IMR-90 (cell line): ENCODE measurements around the gene DPP10. TPM values are rescaled to one million over a fixed set of nuclear protein-coding genes. Genes with fewer than 3 reads are reported as not detected.

Experiments used
- ATAC-seq: fragments of 200-7000 bp; cut with Tn5 transposase; 2 replicates; pipeline ENCODE4 v1.9.1; 2020; ENCODE audit warnings: low read depth, mild to moderate bottlenecking, moderate library complexity
- BruUV-seq: library from RNA; stranded (reverse); fragments of 400-500 nt; replicated peaks from 2 replicates; lab custom pipeline; 2021; lab: Mats Ljungman, UMichigan
- CTCF ChIA-PET: fragments of 300-600 bp; formaldehyde crosslinking; extraction: SDS; loops from one replicate; lab custom pipeline; 2021; ENCODE audit warnings: antibody characterized with exemption; lab: Yijun Ruan, JAX
- POLR2A ChIA-PET: fragments of 300-600 bp; sonication (Branson Sonifier 250); formaldehyde crosslinking; loops from one replicate; lab custom pipeline; 2022; ENCODE audit warnings: antibody characterized with exemption; ENCODE audit not compliant: unreplicated experiment; lab: Charles Lee
- DNase-seq: peaks from one replicate; pipeline ENCODE4 v3.0.0; 2013
- H2AFZ ChIP-seq: replicated peaks from 2 replicates; pipeline ENCODE3; 2013; ENCODE audit warnings: low read length, mild to moderate bottlenecking; ENCODE audit not compliant: poor library complexity
- H2AK5ac ChIP-seq: 2 replicates; pipeline ENCODE4 v1.6.1; 2013; ENCODE audit warnings: low read depth, low read length, inconsistent platforms
- H2AK9ac ChIP-seq: replicated peaks from 2 replicates; pipeline ENCODE3; 2013; ENCODE audit warnings: mild to moderate bottlenecking, low read depth, low read length, moderate library complexity; ENCODE audit not compliant: poor library complexity
- H2BK120ac ChIP-seq: 2 replicates; pipeline ENCODE4 v1.6.1; 2013; ENCODE audit warnings: low read depth, low read length, inconsistent platforms
- H2BK15ac ChIP-seq: 3 replicates; pipeline ENCODE4 v1.6.1; 2013; ENCODE audit warnings: low read depth, low read length, inconsistent platforms
- H2BK20ac ChIP-seq: 2 replicates; pipeline ENCODE4 v1.6.1; 2013; ENCODE audit warnings: low read depth, mild to moderate bottlenecking, inconsistent platforms, low read length, moderate library complexity
- H2BK5ac ChIP-seq: 2 replicates; pipeline ENCODE4 v1.6.1; 2013; ENCODE audit warnings: mild to moderate bottlenecking, low read depth, low read length, inconsistent platforms; ENCODE audit not compliant: poor library complexity, severe bottlenecking
- H3K14ac ChIP-seq: replicated peaks from 2 replicates; pipeline ENCODE4 v1.6.1; 2013; ENCODE audit warnings: low read depth, low read length, inconsistent platforms
- H3K18ac ChIP-seq: 2 replicates; pipeline ENCODE4 v1.6.1; 2013; ENCODE audit warnings: low read depth, low read length, control low read depth
- H3K23ac ChIP-seq: 2 replicates; pipeline ENCODE4 v1.6.1; 2013; ENCODE audit warnings: low read depth, low read length, inconsistent platforms
- H3K27ac ChIP-seq: 2 replicates; pipeline ENCODE4 v1.5.1; 2013; ENCODE audit warnings: mild to moderate bottlenecking, control low read depth, low read length; ENCODE audit not compliant: insufficient read depth
- H3K27me3 ChIP-seq: 2 replicates; pipeline ENCODE4 v1.6.1; 2013; ENCODE audit warnings: low read length; ENCODE audit not compliant: control insufficient read depth, insufficient read depth
- H3K36me3 ChIP-seq: 2 replicates; pipeline ENCODE4 v1.6.1; 2013; ENCODE audit warnings: low read length, mixed read lengths; ENCODE audit not compliant: control insufficient read depth, insufficient read depth
- H3K4ac ChIP-seq: 2 replicates; pipeline ENCODE4 v1.6.1; 2013; ENCODE audit warnings: low read depth, low read length, inconsistent platforms
- H3K4me1 ChIP-seq: 2 replicates; pipeline ENCODE4 v1.6.1; 2013; ENCODE audit warnings: low read length, mixed read lengths; ENCODE audit not compliant: control insufficient read depth, insufficient read depth
- H3K4me2 ChIP-seq: 2 replicates; pipeline ENCODE4 v1.6.1; 2013; ENCODE audit warnings: low read depth, mild to moderate bottlenecking, control low read depth, low read length, moderate library complexity
- H3K4me3 ChIP-seq: 2 replicates; pipeline ENCODE4 v1.5.1; 2013; ENCODE audit warnings: low read depth, mild to moderate bottlenecking, control low read depth, low read length, moderate library complexity; ENCODE audit not compliant: insufficient read depth
- H3K56ac ChIP-seq: 2 replicates; pipeline ENCODE4 v1.6.1; 2013; ENCODE audit warnings: low read length, inconsistent platforms; ENCODE audit not compliant: insufficient read depth; ENCODE audit errors: extremely low read depth
- H3K79me1 ChIP-seq, 2 experiments: 2 replicates each; pipeline ENCODE4 v1.6.1; 2013; ENCODE audit warnings: low read length in 2 of 2, inconsistent platforms in 1 of 2, low read depth in 1 of 2
- H3K9ac ChIP-seq: 2 replicates; pipeline ENCODE4 v1.6.1; 2013; ENCODE audit warnings: low read depth, low read length, control low read depth
- H3K9me1 ChIP-seq: 2 replicates; pipeline ENCODE4 v1.6.1; 2013; ENCODE audit warnings: low read length, inconsistent platforms; ENCODE audit not compliant: insufficient read depth
- H3K9me3 ChIP-seq: 2 replicates; pipeline ENCODE4 v1.6.1; 2013; ENCODE audit warnings: low read length; ENCODE audit not compliant: control insufficient read depth, insufficient read depth
- H4K20me1 ChIP-seq: 2 replicates; pipeline ENCODE4 v1.6.1; 2013; ENCODE audit warnings: low read length, inconsistent platforms; ENCODE audit not compliant: insufficient read depth
- H4K5ac ChIP-seq: 2 replicates; pipeline ENCODE4 v1.6.1; 2013; ENCODE audit warnings: mild to moderate bottlenecking, low read depth, low read length, control low read depth
- H4K8ac ChIP-seq, 2 experiments: 2 replicates each; pipeline ENCODE4 v1.6.1; 2013; ENCODE audit warnings: low read depth in 2 of 2, low read length in 2 of 2, control low read depth in 1 of 2, inconsistent platforms in 1 of 2
- H4K91ac ChIP-seq: 2 replicates; pipeline ENCODE4 v1.6.1; 2013; ENCODE audit warnings: low read depth, low read length, inconsistent platforms; ENCODE audit not compliant: insufficient read depth
- BHLHE40 ChIP-seq: fragments of 150-350 bp; IDR thresholded peaks from 2 replicates; pipeline ENCODE4 v1.6.1; 2016; ENCODE audit warnings: mild to moderate bottlenecking, low read depth, low read length
- CEBPB ChIP-seq: IDR thresholded peaks from 2 replicates; pipeline ENCODE4 v1.6.1; 2012; ENCODE audit warnings: low read depth, low read length, improper control_type of control experiment
- CHD1 ChIP-seq: IDR thresholded peaks from 2 replicates; pipeline ENCODE4 v1.6.1; 2012; ENCODE audit warnings: low read depth, low read length, improper control_type of control experiment
- FOS ChIP-seq: fragments of 150-350 bp; IDR thresholded peaks from 2 replicates; pipeline ENCODE4 v1.6.1; 2016; ENCODE audit warnings: low read depth, low read length
- MAFK ChIP-seq: IDR thresholded peaks from 2 replicates; pipeline ENCODE4 v1.6.1; 2012; ENCODE audit warnings: low read depth, low read length, improper control_type of control experiment
- MAZ ChIP-seq: IDR thresholded peaks from 2 replicates; pipeline ENCODE4 v1.6.1; 2012; ENCODE audit warnings: low read depth, mild to moderate bottlenecking, low read length, improper control_type of control experiment, moderate library complexity, borderline replicate concordance
- MXI1 ChIP-seq: IDR thresholded peaks from 2 replicates; pipeline ENCODE4 v1.6.1; 2012; ENCODE audit warnings: low read depth, mild to moderate bottlenecking, low read length, moderate library complexity, borderline replicate concordance
- NFE2L2 ChIP-seq: fragments of 150-350 bp; IDR thresholded peaks from 2 replicates; pipeline ENCODE4 v1.6.1; 2016; ENCODE audit warnings: low read depth, mild to moderate bottlenecking, low read length
- POLR2A ChIP-seq: IDR thresholded peaks from 2 replicates; pipeline ENCODE4 v1.6.1; 2012; ENCODE audit warnings: mild to moderate bottlenecking, low read depth, low read length
- RAD21 ChIP-seq: IDR thresholded peaks from 2 replicates; pipeline ENCODE4 v1.6.1; 2012; ENCODE audit warnings: low read length, improper control_type of control experiment
- RCOR1 ChIP-seq: IDR thresholded peaks from 2 replicates; pipeline ENCODE4 v1.6.1; 2012; ENCODE audit warnings: mild to moderate bottlenecking, low read length, improper control_type of control experiment; ENCODE audit not compliant: insufficient replicate concordance
- RFX5 ChIP-seq: IDR thresholded peaks from 2 replicates; pipeline ENCODE4 v1.8.0; 2012; ENCODE audit warnings: low read depth, mild to moderate bottlenecking, low read length, moderate library complexity
- SMC3 ChIP-seq: fragments of 150-350 bp; IDR thresholded peaks from 2 replicates; pipeline ENCODE4 v1.6.1; 2016; ENCODE audit warnings: low read depth, mild to moderate bottlenecking, antibody characterized with exemption, low read length, moderate library complexity
- WGBS, 2 experiments: methylation state at CpG; one replicate each; pipeline versions ENCODE4 v1.1.5 to v1.1.7; 2013; ENCODE audit warnings: missing lambda C conversion rate in 2 of 2; ENCODE audit not compliant: insufficient read length in 1 of 2; ENCODE audit errors: extremely low coverage in 2 of 2; 5-methylcytosine and 5-hydroxymethylcytosine counted together
- dilution Hi-C: fragments of 300-500 bp; cut with HindIII; formaldehyde crosslinking; loops from one replicate; pipeline ENCODE4 v1.14.3; 2018; ENCODE audit warnings: low sequenced_read_pairs; ENCODE audit not compliant: unreplicated experiment
- in situ Hi-C: fragments of 300-500 bp; cut with MboI; formaldehyde crosslinking; loops from 3 replicates; pipeline ENCODE4 v1.14.3; 2019; ENCODE audit warnings: low sequenced_read_pairs, inconsistent platforms, mixed read lengths
- intact Hi-C: fragments of 100-400 bp; cut with micrococcal nuclease; formaldehyde crosslinking; loops from 2 replicates; pipeline ENCODE4 v1.10.0; 2022
- polyA plus RNA-seq, 3 experiments: library from polyadenylated mRNA; depleted of rRNA; stranded (reverse); fragments of >200 nt; gene quantifications; 2 replicates each; pipeline ENCODE4 v1.2.3, GENCODE V29; 2012; ENCODE audit warnings: low replicate concordance in 1 of 3
- total RNA-seq: library from RNA; depleted of rRNA; stranded (reverse); fragments of >200 nt; gene quantifications from 2 replicates; pipeline ENCODE4 v1.2.3, GENCODE V29; 2012
- TF ChIP-seq, protein P1 (sequence below): fragments of 150-350 bp; IDR thresholded peaks from 2 replicates; pipeline ENCODE4 v1.6.1; 2016; ENCODE audit warnings: low read depth, mild to moderate bottlenecking, low read length, moderate library complexity, borderline replicate concordance
- TF ChIP-seq, protein P2 (sequence below): fragments of 150-350 bp; IDR thresholded peaks from 2 replicates; pipeline ENCODE4 v1.6.1; 2017; ENCODE audit warnings: mild to moderate bottlenecking, antibody characterized with exemption, low read length, low read depth
- TF ChIP-seq, protein P3 (sequence below): conservative IDR thresholded peaks from 2 replicates; pipeline ENCODE4 v1.5.1; 2012; ENCODE audit warnings: mild to moderate bottlenecking, low read depth, low read length, improper control_type of control experiment

The DPP10 gene
- total and polyA plus RNA-seq, 2 of the 4 experiments (the other 2 are of a cell fraction) = not detected

DNA sequence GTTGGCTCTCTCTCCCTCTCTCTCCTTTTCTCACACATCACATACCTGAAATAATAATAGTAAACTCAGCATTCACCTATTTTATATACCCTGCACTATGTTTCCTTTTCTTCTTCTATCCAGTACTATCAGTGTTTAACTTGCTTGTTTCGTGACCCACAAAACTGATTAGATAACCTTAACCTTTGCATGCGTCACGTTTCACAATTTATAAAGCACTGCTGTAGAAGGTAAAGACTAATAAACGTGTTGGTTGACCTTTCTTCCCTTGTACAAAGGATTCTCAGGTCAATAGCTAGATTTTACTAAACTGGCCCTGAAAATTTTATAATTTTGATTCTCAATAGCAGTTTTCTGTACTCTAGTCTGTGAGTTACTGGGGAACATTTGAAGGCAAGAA is 791.7 kb downstream of the DPP10 start:
- WGBS, 2 experiments = no CpG with 5 or more reads among the region's 4 CpGs
- dilution Hi-C loops = no loop called here
- Histone ChIP-seq H3K9ac (no peak overlapping the region), H3K36me3 (no peaks in the 10 kb centered on the region), H4K5ac (no peak overlapping the region), H3K4ac (no peak overlapping the region), H3K9me3 (peaks cover 5% of the 10 kb centered on the region; the same call in 1 of the 2 replicates), H3K79me1 (no peaks in the 10 kb centered on the region), H2BK15ac (no peak overlapping the region), H2AFZ (no peak overlapping the region), H3K4me2 (no peak overlapping the region), H3K56ac (no peak overlapping the region), H2AK5ac (no peak overlapping the region), H3K27ac (no peak overlapping the region), H3K4me1 (no peaks in the 10 kb centered on the region), H3K23ac (no peak overlapping the region), H3K14ac (no peak overlapping the region), H2BK20ac (no peak overlapping the region), H4K20me1 (no peaks in the 10 kb centered on the region), H3K9me1 (no peaks in the 10 kb centered on the region), H2AK9ac (no peak overlapping the region), H4K91ac (no peak overlapping the region), H3K18ac (no peak overlapping the region), H2BK120ac (no peak overlapping the region), H4K8ac (no peak overlapping the region), H3K27me3 (no peaks in the 10 kb centered on the region), H3K4me3 (no peak overlapping the region), H2BK5ac (no peak overlapping the region)
- TF ChIP-seq, protein P1, sequence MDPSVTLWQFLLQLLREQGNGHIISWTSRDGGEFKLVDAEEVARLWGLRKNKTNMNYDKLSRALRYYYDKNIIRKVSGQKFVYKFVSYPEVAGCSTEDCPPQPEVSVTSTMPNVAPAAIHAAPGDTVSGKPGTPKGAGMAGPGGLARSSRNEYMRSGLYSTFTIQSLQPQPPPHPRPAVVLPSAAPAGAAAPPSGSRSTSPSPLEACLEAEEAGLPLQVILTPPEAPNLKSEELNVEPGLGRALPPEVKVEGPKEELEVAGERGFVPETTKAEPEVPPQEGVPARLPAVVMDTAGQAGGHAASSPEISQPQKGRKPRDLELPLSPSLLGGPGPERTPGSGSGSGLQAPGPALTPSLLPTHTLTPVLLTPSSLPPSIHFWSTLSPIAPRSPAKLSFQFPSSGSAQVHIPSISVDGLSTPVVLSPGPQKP = no peak
- TF ChIP-seq MXI1 = no peak
- TF ChIP-seq MAFK = no peak
- no peak for TF ChIP-seq CHD1
- no peak for TF ChIP-seq NFE2L2
- TF ChIP-seq MAZ = no peak
- TF ChIP-seq SMC3 = no peak
- TF ChIP-seq POLR2A = no peak
- TF ChIP-seq RAD21 = no peak
- TF ChIP-seq RFX5 = no peak
- no peak for TF ChIP-seq FOS
- TF ChIP-seq, protein P2, sequence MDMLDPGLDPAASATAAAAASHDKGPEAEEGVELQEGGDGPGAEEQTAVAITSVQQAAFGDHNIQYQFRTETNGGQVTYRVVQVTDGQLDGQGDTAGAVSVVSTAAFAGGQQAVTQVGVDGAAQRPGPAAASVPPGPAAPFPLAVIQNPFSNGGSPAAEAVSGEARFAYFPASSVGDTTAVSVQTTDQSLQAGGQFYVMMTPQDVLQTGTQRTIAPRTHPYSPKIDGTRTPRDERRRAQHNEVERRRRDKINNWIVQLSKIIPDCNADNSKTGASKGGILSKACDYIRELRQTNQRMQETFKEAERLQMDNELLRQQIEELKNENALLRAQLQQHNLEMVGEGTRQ = no peak
- no peak for TF ChIP-seq BHLHE40
- TF ChIP-seq RCOR1 = no peak
- no peak for TF ChIP-seq CEBPB
- TF ChIP-seq, protein P3, sequence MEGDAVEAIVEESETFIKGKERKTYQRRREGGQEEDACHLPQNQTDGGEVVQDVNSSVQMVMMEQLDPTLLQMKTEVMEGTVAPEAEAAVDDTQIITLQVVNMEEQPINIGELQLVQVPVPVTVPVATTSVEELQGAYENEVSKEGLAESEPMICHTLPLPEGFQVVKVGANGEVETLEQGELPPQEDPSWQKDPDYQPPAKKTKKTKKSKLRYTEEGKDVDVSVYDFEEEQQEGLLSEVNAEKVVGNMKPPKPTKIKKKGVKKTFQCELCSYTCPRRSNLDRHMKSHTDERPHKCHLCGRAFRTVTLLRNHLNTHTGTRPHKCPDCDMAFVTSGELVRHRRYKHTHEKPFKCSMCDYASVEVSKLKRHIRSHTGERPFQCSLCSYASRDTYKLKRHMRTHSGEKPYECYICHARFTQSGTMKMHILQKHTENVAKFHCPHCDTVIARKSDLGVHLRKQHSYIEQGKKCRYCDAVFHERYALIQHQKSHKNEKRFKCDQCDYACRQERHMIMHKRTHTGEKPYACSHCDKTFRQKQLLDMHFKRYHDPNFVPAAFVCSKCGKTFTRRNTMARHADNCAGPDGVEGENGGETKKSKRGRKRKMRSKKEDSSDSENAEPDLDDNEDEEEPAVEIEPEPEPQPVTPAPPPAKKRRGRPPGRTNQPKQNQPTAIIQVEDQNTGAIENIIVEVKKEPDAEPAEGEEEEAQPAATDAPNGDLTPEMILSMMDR = no peak
- no TSS peak for BruUV-seq
- CTCF ChIA-PET = no interaction called here
- DNase-seq (no peak), ATAC-seq (no peak)
- POLR2A ChIA-PET = no interaction called here
- in situ Hi-C loops = no loop called here
- intact Hi-C loops = no loop called here
